HG03045 (cell line): ENCODE results near the gene TRMT1.
"Not testable (repeated sequence)": the region's sequence is repeated elsewhere in the genome, so short reads cannot be mapped to it uniquely, and the experiment has no call there.

ENCODE experiments used
- ATAC-seq: cut with Tn5 transposase; IDR thresholded peaks from one replicate; pipeline ENCODE4 v1.9.1; 2021; ENCODE audit warnings: mild to moderate bottlenecking, moderate library complexity; ENCODE audit not compliant: unreplicated experiment

The TRMT1 gene

GRCh38 chr19:13150931-13151604 is 34.5 kb upstream of the TRMT1 start:
- ATAC-seq = no peak

- peak; percentile 36 for ATAC-seq
Measured at GRCh38 chr19:13150187-13150930, 33.8 kb upstream of the TRMT1 start, which contains the start of the genes IER2 and STX10. Gene IER2, plus strand, starts transcription at chr19:13150411. Its CDS starts 2,776 bp downstream, at chr19:13153187. Gene STX10, minus strand, starts transcription at chr19:13150375. Its CDS starts 202 bp downstream, at chr19:13150173.

- ATAC-seq = peak; percentile 0
Measured at GRCh38 chr19:13149628-13150186, 33.2 kb upstream of the TRMT1 start.

GRCh38 chr19:13149173-13149627 is 32.7 kb upstream of the TRMT1 start:
- not testable (repeated sequence) for ATAC-seq

GRCh38 chr19:13146763-13147563 is 30.4 kb upstream of the TRMT1 start:
- no peak for ATAC-seq

GRCh38 chr19:13139633-13140311 is 23.2 kb upstream of the TRMT1 start:
- no peak for ATAC-seq

GRCh38 chr19:13138916-13139198 is 22.3 kb upstream of the TRMT1 start:
- no peak for ATAC-seq

GRCh38 chr19:13138171-13138915 is 21.8 kb upstream of the TRMT1 start:
- ATAC-seq = no peak

- no peak for ATAC-seq
Measured at GRCh38 chr19:13137290-13137794, 20.8 kb upstream of the TRMT1 start.

GRCh38 chr19:13135068-13136062 is 18.8 kb upstream of the TRMT1 start:
- no peak for ATAC-seq

- no peak for ATAC-seq
Measured at GRCh38 chr19:13134626-13135025, 18.1 kb upstream of the TRMT1 start.

GRCh38 chr19:13133241-13133870 is 16.8 kb upstream of the TRMT1 start:
- no peak for ATAC-seq

GRCh38 chr19:13132471-13133180 is 16.1 kb upstream of the TRMT1 start:
- no peak for ATAC-seq

- ATAC-seq = no peak
Measured at GRCh38 chr19:13130886-13131490, 14.4 kb upstream of the TRMT1 start.

- no peak for ATAC-seq
Measured at GRCh38 chr19:13129384-13129783, 12.8 kb upstream of the TRMT1 start.

- ATAC-seq = no peak
Measured at GRCh38 chr19:13128583-13128982, 12.0 kb upstream of the TRMT1 start.
